H1 (cell line): ENCODE measurements around the gene PPIL6. TPM values are rescaled to one million over a fixed set of nuclear protein-coding genes. Genes with fewer than 3 reads are reported as not detected.

ENCODE experiments used
- CTCF ChIA-PET: fragments of 300-600 bp; sonication (Branson Sonifier 250); formaldehyde crosslinking; loops from one replicate; lab custom pipeline; 2021; ENCODE audit not compliant: partially characterized antibody; lab: Charles Lee
- POLR2A ChIA-PET: fragments of 300-600 bp; sonication (Branson Sonifier 250); formaldehyde crosslinking; loops from one replicate; lab custom pipeline; 2021; ENCODE audit warnings: inconsistent platforms; ENCODE audit not compliant: partially characterized antibody; lab: Charles Lee
- DNase-seq, 2 experiments: peaks; one replicate each; pipeline versions ENCODE4 v3.0.0 to v3.0.0-alpha.2; 2010 to 2022; ENCODE audit warnings: low spot score in 2 of 2, low read depth in 1 of 2, mixed read lengths in 1 of 2
- FAIRE-seq: peaks from 2 replicates; lab custom pipeline; 2011; peaks lifted over from hg19 to GRCh38; lab: Jason Lieb, UNC
- H2AFZ ChIP-seq: 2 replicates; pipeline ENCODE4 v1.8.1; 2012; ENCODE audit warnings: low read length, inconsistent platforms
- H2AK5ac ChIP-seq: 2 replicates; pipeline ENCODE4 v1.6.1; 2013; ENCODE audit warnings: low read depth, low read length
- H2BK120ac ChIP-seq: replicated peaks from 2 replicates; pipeline ENCODE3; 2013; ENCODE audit warnings: low read depth, low read length, inconsistent platforms
- H2BK12ac ChIP-seq: 2 replicates; pipeline ENCODE4 v1.6.1; 2013; ENCODE audit warnings: low read depth, low read length
- H2BK15ac ChIP-seq: 2 replicates; pipeline ENCODE4 v1.6.1; 2013; ENCODE audit warnings: low read length
- H2BK20ac ChIP-seq: 2 replicates; pipeline ENCODE4 v1.6.1; 2013; ENCODE audit warnings: low read length
- H2BK5ac ChIP-seq: 2 replicates; pipeline ENCODE4 v1.6.1; 2013; ENCODE audit warnings: low read depth, low read length
- H3K14ac ChIP-seq: 2 replicates; pipeline ENCODE4 v1.6.1; 2013; ENCODE audit warnings: inconsistent platforms; ENCODE audit not compliant: insufficient read length
- H3K18ac ChIP-seq: 2 replicates; pipeline ENCODE4 v1.6.1; 2013; ENCODE audit warnings: low read length; ENCODE audit errors: extremely low read depth
- H3K23ac ChIP-seq: 2 replicates; pipeline ENCODE4 v1.6.1; 2013; ENCODE audit warnings: inconsistent platforms; ENCODE audit not compliant: insufficient read length
- H3K23me2 ChIP-seq: 2 replicates; pipeline ENCODE4 v1.6.1; 2013; ENCODE audit warnings: low read depth, low read length
- H3K27ac ChIP-seq: 2 replicates; pipeline ENCODE4 v1.6.1; 2011; ENCODE audit warnings: low read depth, low read length, inconsistent platforms
- H3K27me3 ChIP-seq, 4 experiments: replicated peaks in 1 of 4; 1 replicate in 1 of 4; 2 replicates in 3 of 4; pipeline versions ENCODE4 v1.6.1 to v1.8.1; 2011 to 2013; ENCODE audit warnings: low read length in 3 of 4, mild to moderate bottlenecking in 3 of 4, inconsistent platforms in 2 of 4, mixed read lengths in 2 of 4, moderate library complexity in 1 of 4; ENCODE audit not compliant: control insufficient read depth in 3 of 4, insufficient read depth in 3 of 4; ENCODE audit errors: extremely low read depth in 1 of 4
- H3K36me3 ChIP-seq, 4 experiments: 2 replicates each; pipeline versions ENCODE4 v1.6.1 to v1.8.1; 2011 to 2013; ENCODE audit warnings: mild to moderate bottlenecking in 4 of 4, low read length in 3 of 4, moderate library complexity in 2 of 4, control low read depth in 1 of 4, inconsistent platforms in 1 of 4; ENCODE audit not compliant: insufficient read depth in 4 of 4, control insufficient read depth in 2 of 4
- H3K4ac ChIP-seq: replicated peaks from 2 replicates; pipeline ENCODE3; 2013; ENCODE audit warnings: low read length, low read depth, mixed read lengths, inconsistent platforms; ENCODE audit not compliant: insufficient read length
- H3K4me1 ChIP-seq, 4 experiments: replicated peaks in 1 of 4; 1 replicate in 1 of 4; 2 replicates in 3 of 4; pipeline versions ENCODE4 v1.6.1 to v1.8.1; 2011 to 2013; ENCODE audit warnings: low read length in 3 of 4, inconsistent platforms in 2 of 4, mixed read lengths in 1 of 4; ENCODE audit not compliant: insufficient read depth in 4 of 4, control insufficient read depth in 3 of 4
- H3K4me2 ChIP-seq, 2 experiments: 2 replicates each; pipeline versions ENCODE4 v1.6.1 to v1.8.1; 2011 to 2013; ENCODE audit warnings: low read depth in 2 of 2, low read length in 2 of 2, control low read depth in 1 of 2, inconsistent platforms in 1 of 2, mild to moderate bottlenecking in 1 of 2; ENCODE audit not compliant: insufficient read depth in 1 of 2
- H3K4me3 ChIP-seq, 4 experiments: fragments of 200-600, 300-600 bp in 1 of 4; sonication (generic), shearing (Covaris generic), sonication (Bioruptor Twin) in 1 of 4; 2 replicates each; pipeline versions ENCODE4 v1.5.1 to v1.8.1; 2011 to 2016; ENCODE audit warnings: low read length in 4 of 4, low read depth in 3 of 4, control low read depth in 2 of 4, inconsistent platforms in 2 of 4, mild to moderate bottlenecking in 2 of 4, mixed read lengths in 1 of 4, moderate library complexity in 1 of 4; ENCODE audit not compliant: insufficient read depth in 2 of 4; ENCODE audit errors: extremely low read depth in 1 of 4
- H3K56ac ChIP-seq: replicated peaks from 2 replicates; pipeline ENCODE3; 2013; ENCODE audit warnings: low read depth, mild to moderate bottlenecking, mixed read lengths, low read length, inconsistent platforms; ENCODE audit not compliant: insufficient read length
- H3K79me1 ChIP-seq: 2 replicates; pipeline ENCODE4 v1.6.1; 2013; ENCODE audit warnings: low read depth, low read length, control low read depth
- H3K79me2 ChIP-seq, 2 experiments: 2 replicates each; pipeline versions ENCODE4 v1.6.1 to v1.8.1; 2012 to 2013; ENCODE audit warnings: low read length in 2 of 2, mild to moderate bottlenecking in 2 of 2, inconsistent platforms in 1 of 2; ENCODE audit not compliant: insufficient read depth in 2 of 2, control insufficient read depth in 1 of 2
- H3K9ac ChIP-seq, 4 experiments: replicated peaks in 1 of 4; 1 replicate in 1 of 4; 2 replicates in 3 of 4; pipeline versions ENCODE4 v1.6.1 to v1.8.1; 2011 to 2013; ENCODE audit warnings: low read depth in 3 of 4, low read length in 3 of 4, control low read depth in 2 of 4, mild to moderate bottlenecking in 2 of 4, moderate library complexity in 2 of 4, inconsistent platforms in 1 of 4; ENCODE audit errors: extremely low read depth in 1 of 4
- H3K9me3 ChIP-seq, 2 experiments: 2 replicates each; pipeline versions ENCODE4 v1.6.1 to v1.8.1; 2012 to 2013; ENCODE audit warnings: mild to moderate bottlenecking in 2 of 2, moderate library complexity in 2 of 2, control low read depth in 1 of 2, inconsistent platforms in 1 of 2, low read depth in 1 of 2, low read length in 1 of 2, mixed read lengths in 1 of 2; ENCODE audit not compliant: insufficient read depth in 2 of 2
- H4K20me1 ChIP-seq, 2 experiments: replicated peaks in 1 of 2; 2 replicates each; pipeline versions ENCODE3 to v1.8.1; 2011 to 2013; ENCODE audit warnings: inconsistent platforms in 2 of 2, low read length in 2 of 2, mild to moderate bottlenecking in 1 of 2; ENCODE audit not compliant: insufficient read depth in 2 of 2, control insufficient read depth in 1 of 2
- H4K5ac ChIP-seq: 2 replicates; pipeline ENCODE4 v1.6.1; 2013; ENCODE audit warnings: low read length, low read depth, mixed read lengths, inconsistent platforms; ENCODE audit not compliant: insufficient read length
- H4K8ac ChIP-seq: 2 replicates; pipeline ENCODE4 v1.8.0; 2013; ENCODE audit warnings: mild to moderate bottlenecking, moderate library complexity, low read length, inconsistent platforms; ENCODE audit not compliant: insufficient read depth; ENCODE audit errors: extremely low read depth
- H4K91ac ChIP-seq: replicated peaks from 2 replicates; pipeline ENCODE3; 2013; ENCODE audit warnings: low read length, mixed read lengths, inconsistent platforms; ENCODE audit not compliant: insufficient read length
- CTCF ChIP-seq, 3 experiments: IDR thresholded peaks; 1 replicate in 2 of 3; 2 replicates in 1 of 3; pipeline versions ENCODE4 v1.5.1 to v1.6.1; 2011; ENCODE audit warnings: low read length in 3 of 3, mild to moderate bottlenecking in 3 of 3, inconsistent platforms in 2 of 3, low read depth in 1 of 3, moderate library complexity in 1 of 3; ENCODE audit not compliant: insufficient read depth in 1 of 3; ENCODE audit errors: control extremely low read depth in 1 of 3
- E2F6 ChIP-seq: IDR thresholded peaks from 2 replicates; pipeline ENCODE4 v1.6.1; 2012; ENCODE audit warnings: inconsistent platforms
- EGR1 ChIP-seq: IDR thresholded peaks from 2 replicates; pipeline ENCODE4 v1.6.1; 2011; ENCODE audit warnings: low read depth, low read length, borderline replicate concordance
- MAFK ChIP-seq: IDR thresholded peaks from 2 replicates; pipeline ENCODE4 v1.6.1; 2012; ENCODE audit warnings: low read depth, mild to moderate bottlenecking, improper control_type of control experiment, low read length
- RBBP5 ChIP-seq: IDR thresholded peaks from 2 replicates; pipeline ENCODE4 v1.7.1; 2012; ENCODE audit warnings: low read depth, mild to moderate bottlenecking, inconsistent platforms, low read length, moderate library complexity, borderline replicate concordance
- RFX5 ChIP-seq: IDR thresholded peaks from 2 replicates; pipeline ENCODE4 v1.6.1; 2011; ENCODE audit warnings: low read depth, low read length, improper control_type of control experiment, borderline replicate concordance
- SAP30 ChIP-seq: fragments of 300-600 bp; sonication (generic); IDR thresholded peaks from 2 replicates; pipeline ENCODE4 v1.7.1; 2012; ENCODE audit warnings: low read length, moderate library complexity, mild to moderate bottlenecking, inconsistent platforms; ENCODE audit not compliant: insufficient read depth, insufficient replicate concordance
- TBP ChIP-seq: IDR thresholded peaks from 2 replicates; pipeline ENCODE4 v1.6.1; 2011; ENCODE audit warnings: low read depth, low read length, improper control_type of control experiment
- WGBS, 2 experiments: shearing (Covaris generic) in 1 of 2; methylation state at CpG; one replicate each; pipeline versions ENCODE4 v1.1.6 to v1.1.7; 2013 to 2015; ENCODE audit warnings: low lambda C conversion rate in 2 of 2, mixed read lengths in 2 of 2, inconsistent platforms in 1 of 2, low coverage in 1 of 2, missing lambda C conversion rate in 1 of 2; ENCODE audit not compliant: insufficient replicate concordance in 2 of 2, insufficient coverage in 1 of 2, insufficient read length in 1 of 2; ENCODE audit errors: extremely low coverage in 1 of 2, missing lambda C conversion rate in 1 of 2; 5-methylcytosine and 5-hydroxymethylcytosine counted together
- polyA plus RNA-seq, 7 experiments: library from polyadenylated mRNA; depleted of rRNA in 3 of 7; stranded (reverse) in 5 of 7; unstranded in 2 of 7; fragments of >200 nt in 5 of 7; fragments of 200-250 nt in 2 of 7; gene quantifications; 1 replicate in 5 of 7; 2 replicates in 1 of 7; 4 replicates in 1 of 7; pipeline versions ENCODE4 v1.2.1 to v1.2.3, GENCODE V29; 2011 to 2013; ENCODE audit warnings: missing spikeins in 2 of 7, mixed read lengths in 2 of 7
- total RNA-seq: library from RNA; stranded (reverse); fragmentation: NEBNext Ultra II Directional; extraction: Animal tissue kit (Norgen Biotek cat#: 25700); gene quantifications from 2 replicates; pipeline ENCODE4 v1.2.1, GENCODE V29; 2021
- TF ChIP-seq, protein P1 (sequence below): IDR thresholded peaks from 2 replicates; pipeline ENCODE4 v1.6.1; 2011; ENCODE audit warnings: low read length, improper control_type of control experiment

Gene PPIL6
- total and polyA plus RNA-seq, 2 of the 8 experiments (the other 6 are each of a cell fraction or from before 2014, with no cell fraction given) = 0.42 to 1.3 TPM

GRCh38 chr6:109483735-109484057 lies 43.3 kb upstream of the PPIL6 start:
- peak overlapping the region; percentile 36 for H4K5ac ChIP-seq
- H3K27me3 ChIP-seq = no peaks in the 10 kb centered on the region
- H3K23me2 ChIP-seq = peaks cover 7% of the 10 kb centered on the region; the same call in 1 of the 2 replicates
- FAIRE-seq (no peak), DNase-seq (no peak)
- no peak overlapping the region for H3K23ac ChIP-seq
- no peak overlapping the region for H3K14ac ChIP-seq
- no peak overlapping the region for H2BK20ac ChIP-seq
- no peak overlapping the region for H3K56ac ChIP-seq
- H2AK5ac ChIP-seq = no peak overlapping the region
- no peak overlapping the region for H2BK5ac ChIP-seq
- WGBS, 2 experiments = 14% methylated on average over 6 of the region's 6 CpGs; no CpG with 5 or more reads in 1 of the 2 experiments
- peaks cover 3% of the 10 kb centered on the region for H3K79me1 ChIP-seq
- no peak overlapping the region for H4K91ac ChIP-seq
- peak overlapping the region in 1 of 4 experiments; percentile 51; a peak in 1 of 7 replicates for H3K9ac ChIP-seq
- peak overlapping the region; percentile 37 to 56 (median 48); a peak in 7 of 8 replicates for H3K4me3 ChIP-seq
- no peak overlapping the region for H3K27ac ChIP-seq
- H3K18ac ChIP-seq = no peak overlapping the region
- no peak overlapping the region for H4K8ac ChIP-seq
- peak overlapping the region; percentile 72 to 76 for H3K4me2 ChIP-seq
- H2AFZ ChIP-seq = peak overlapping the region; percentile 64
- peaks cover 20 to 38% of the 10 kb centered on the region in 2 experiments for H3K79me2 ChIP-seq
- H2BK12ac ChIP-seq = no peak overlapping the region
- H2BK120ac ChIP-seq = no peak overlapping the region
- H3K4me1 ChIP-seq = peaks cover 2 to 15% (median 6%) of the 10 kb centered on the region in 4 experiments; a peak in 6 of 7 replicates
- no peaks in the 10 kb centered on the region for H3K9me3 ChIP-seq
- peaks cover 0 to 8% of the 10 kb centered on the region in 2 experiments for H4K20me1 ChIP-seq
- ChIA-PET POLR2A (no interaction called here), CTCF (interaction anchor here (1.1 kb wide), 1 partner anchor 192 kb away, joined by 3 read pairs; no protein-coding TSS in a partner anchor)
- H3K36me3 ChIP-seq = peaks cover 4 to 28% (median 15%) of the 10 kb centered on the region in 4 experiments; a peak in 7 of 8 replicates
- H3K4ac ChIP-seq = no peak overlapping the region
- no peak overlapping the region for H2BK15ac ChIP-seq
- TF ChIP-seq RFX5 (no peak), TBP (no peak), CTCF (IDR thresholded peaks at IDR 0.05; ENCODE audit: control extremely low read depth in 1 of 3, insufficient read depth in 1 of 3, low read depth in 1 of 3, low read length in 3 of 3) (no peak), MAFK (no peak), E2F6 (no peak), EGR1 (no peak), RBBP5 (no peak), SAP30 (no peak)
- TF ChIP-seq, protein P1, sequence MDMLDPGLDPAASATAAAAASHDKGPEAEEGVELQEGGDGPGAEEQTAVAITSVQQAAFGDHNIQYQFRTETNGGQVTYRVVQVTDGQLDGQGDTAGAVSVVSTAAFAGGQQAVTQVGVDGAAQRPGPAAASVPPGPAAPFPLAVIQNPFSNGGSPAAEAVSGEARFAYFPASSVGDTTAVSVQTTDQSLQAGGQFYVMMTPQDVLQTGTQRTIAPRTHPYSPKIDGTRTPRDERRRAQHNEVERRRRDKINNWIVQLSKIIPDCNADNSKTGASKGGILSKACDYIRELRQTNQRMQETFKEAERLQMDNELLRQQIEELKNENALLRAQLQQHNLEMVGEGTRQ = no peak
